Dendritic cell treated with granulocyte-macrophage colony-stimulating factor and Interleukin-4, amounts not matched to agents 40 ng/mL and 50 ng/mL, for 4 days (primary cell): Measurements from ENCODE around the gene CTDP1.

Source experiments
- H3K27ac Mint-ChIP-seq: one replicate; pipeline ENCODE4 v1.8.0; 2022; ENCODE audit warnings: mild to moderate bottlenecking, mixed read lengths
- H3K27me3 Mint-ChIP-seq: one replicate; pipeline ENCODE4 v1.8.0; 2022; ENCODE audit warnings: mild to moderate bottlenecking, mixed read lengths
- H3K36me3 Mint-ChIP-seq: one replicate; pipeline ENCODE4 v1.8.0; 2022; ENCODE audit warnings: low read depth, mixed read lengths
- H3K4me1 Mint-ChIP-seq: one replicate; pipeline ENCODE4 v1.8.0; 2022; ENCODE audit warnings: low read depth, mixed read lengths
- H3K4me3 Mint-ChIP-seq: one replicate; pipeline ENCODE4 v1.8.0; 2022; ENCODE audit warnings: mild to moderate bottlenecking, moderate library complexity, mixed read lengths
- H3K9me3 Mint-ChIP-seq: one replicate; pipeline ENCODE4 v1.8.0; 2022; ENCODE audit warnings: mixed read lengths
- intact Hi-C: fragments of 100-400 bp; cut with micrococcal nuclease; formaldehyde crosslinking; loops from one replicate; pipeline ENCODE4 v1.15.0; 2022

CTDP1 gene

GRCh38 chr18:79682481-79682880, 2.9 kb downstream of the CTDP1 start:
- H3K27me3 Mint-ChIP-seq, result no peaks in the 10 kb centered on the region
- peaks cover 52% of the 10 kb centered on the region for H3K4me1 Mint-ChIP-seq
- H3K4me3 Mint-ChIP-seq, result no peak overlapping the region
- no peaks in the 10 kb centered on the region for H3K9me3 Mint-ChIP-seq
- H3K27ac Mint-ChIP-seq, result no peak overlapping the region
- peaks cover 71% of the 10 kb centered on the region for H3K36me3 Mint-ChIP-seq
- intact Hi-C loops, result no loop called here

GRCh38 chr18:79682894-79683625, 3.5 kb downstream of the CTDP1 start:
- Mint-ChIP-seq H3K36me3 (peaks cover 71% of the 10 kb centered on the region), H3K27ac (peak overlapping the region; percentile 43), H3K4me1 (peaks cover 57% of the 10 kb centered on the region), H3K4me3 (no peak overlapping the region), H3K27me3 (no peaks in the 10 kb centered on the region), H3K9me3 (no peaks in the 10 kb centered on the region)
- intact Hi-C loops, result no loop called here

DNA sequence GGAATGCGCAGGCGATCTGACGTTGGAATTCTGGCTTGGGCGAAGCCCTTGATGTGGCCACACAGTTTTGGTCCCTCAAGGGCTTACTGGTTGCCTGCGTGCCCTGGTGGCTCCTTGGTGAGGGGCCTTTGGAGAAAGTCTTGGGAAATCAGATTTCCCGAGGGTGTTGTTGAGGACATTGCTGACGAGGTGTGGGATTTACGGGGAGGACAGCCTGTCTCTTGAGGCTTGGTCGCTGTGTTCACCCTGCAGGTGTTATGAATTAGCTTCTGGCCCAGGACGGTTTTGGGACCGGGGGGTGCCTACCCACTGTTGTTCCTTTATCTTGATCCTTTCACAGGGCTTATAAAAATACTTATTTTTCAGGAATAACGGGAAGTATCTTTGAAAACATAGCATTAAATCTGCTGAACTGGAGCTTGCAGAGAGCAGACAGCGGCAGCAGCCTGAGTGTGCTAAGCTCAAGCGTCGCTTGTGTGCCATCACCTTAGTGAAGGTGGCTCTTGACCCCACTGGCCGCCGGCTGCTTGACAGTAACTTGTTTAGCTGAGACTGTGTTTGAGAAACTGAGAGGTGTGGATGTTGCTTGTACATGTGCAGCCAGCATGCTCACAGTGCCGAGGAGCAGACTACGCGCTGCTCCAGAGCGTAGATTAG, 4.2 kb downstream of the CTDP1 start:
- intact Hi-C loops, result no loop called here
- Mint-ChIP-seq H3K9me3 (no peaks in the 10 kb centered on the region), H3K4me1 (peaks cover 58% of the 10 kb centered on the region), H3K36me3 (peaks cover 70% of the 10 kb centered on the region), H3K4me3 (no peak overlapping the region), H3K27ac (peak overlapping the region; percentile 43), H3K27me3 (no peaks in the 10 kb centered on the region)

GRCh38 chr18:79684283-79684631, 4.7 kb downstream of the CTDP1 start:
- peaks cover 58% of the 10 kb centered on the region for H3K4me1 Mint-ChIP-seq
- peaks cover 65% of the 10 kb centered on the region for H3K36me3 Mint-ChIP-seq
- intact Hi-C loops, result no loop called here
- H3K9me3 Mint-ChIP-seq, result no peaks in the 10 kb centered on the region
- no peak overlapping the region for H3K27ac Mint-ChIP-seq
- no peak overlapping the region for H3K4me3 Mint-ChIP-seq
- no peaks in the 10 kb centered on the region for H3K27me3 Mint-ChIP-seq

- Mint-ChIP-seq H3K9me3 (no peaks in the 10 kb centered on the region), H3K4me3 (no peak overlapping the region), H3K36me3 (peaks cover 60% of the 10 kb centered on the region), H3K4me1 (peaks cover 58% of the 10 kb centered on the region), H3K27ac (no peak overlapping the region), H3K27me3 (no peaks in the 10 kb centered on the region)
- intact Hi-C loops, result no loop called here
Observed at GRCh38 chr18:79684787-79685186, 5.2 kb downstream of the CTDP1 start.

- Mint-ChIP-seq H3K36me3 (peaks cover 60% of the 10 kb centered on the region), H3K4me3 (no peak overlapping the region), H3K27me3 (no peaks in the 10 kb centered on the region), H3K9me3 (no peaks in the 10 kb centered on the region), H3K27ac (no peak overlapping the region), H3K4me1 (peaks cover 63% of the 10 kb centered on the region)
- intact Hi-C loops, result no loop called here
Observed at GRCh38 chr18:79685281-79685680, 5.7 kb downstream of the CTDP1 start.

GRCh38 chr18:79685971-79686370, 6.4 kb downstream of the CTDP1 start:
- Mint-ChIP-seq H3K4me1 (peaks cover 61% of the 10 kb centered on the region), H3K27ac (no peak overlapping the region), H3K27me3 (no peaks in the 10 kb centered on the region), H3K36me3 (peaks cover 60% of the 10 kb centered on the region), H3K4me3 (no peak overlapping the region), H3K9me3 (no peaks in the 10 kb centered on the region)
- intact Hi-C loops, result no loop called here

DNA sequence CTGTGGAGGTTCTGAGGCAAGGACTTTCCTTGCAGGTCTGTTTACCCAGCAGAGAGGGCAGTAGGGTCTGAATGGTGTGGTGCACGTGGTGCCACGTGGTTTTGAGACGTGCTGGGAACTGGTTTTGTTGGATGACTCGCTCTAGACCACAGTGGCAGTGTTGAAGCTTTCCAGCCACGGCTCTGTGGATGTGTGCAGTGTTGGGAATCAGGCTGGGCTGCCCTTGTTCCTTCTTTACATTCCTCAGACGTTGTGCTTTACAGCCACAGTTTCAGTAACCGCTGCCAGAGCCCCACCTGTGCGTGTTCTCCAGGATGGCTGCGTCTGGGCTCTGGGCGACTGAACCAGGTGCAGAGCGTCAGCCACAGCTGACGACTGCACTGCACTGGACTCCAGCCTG, 8.2 kb downstream of the CTDP1 start:
- H3K27ac Mint-ChIP-seq, result no peak overlapping the region
- H3K27me3 Mint-ChIP-seq, result no peaks in the 10 kb centered on the region
- H3K4me3 Mint-ChIP-seq, result no peak overlapping the region
- no peaks in the 10 kb centered on the region for H3K9me3 Mint-ChIP-seq
- H3K36me3 Mint-ChIP-seq, result peaks cover 48% of the 10 kb centered on the region
- intact Hi-C loops, result no loop called here
- H3K4me1 Mint-ChIP-seq, result peaks cover 49% of the 10 kb centered on the region

- Mint-ChIP-seq H3K36me3 (peaks cover 44% of the 10 kb centered on the region), H3K4me1 (peaks cover 29% of the 10 kb centered on the region), H3K27ac (no peak overlapping the region), H3K27me3 (no peaks in the 10 kb centered on the region), H3K4me3 (no peak overlapping the region), H3K9me3 (no peaks in the 10 kb centered on the region)
- intact Hi-C loops, result no loop called here
Observed at GRCh38 chr18:79690071-79690470, 10.5 kb downstream of the CTDP1 start.

- no peaks in the 10 kb centered on the region for H3K27me3 Mint-ChIP-seq
Observed at GRCh38 chr18:79690586-79691482, 11.2 kb downstream of the CTDP1 start.

GRCh38 chr18:79692056-79692455, 12.5 kb downstream of the CTDP1 start:
- peaks cover 54% of the 10 kb centered on the region for H3K36me3 Mint-ChIP-seq
- H3K9me3 Mint-ChIP-seq, result no peaks in the 10 kb centered on the region
- no peaks in the 10 kb centered on the region for H3K27me3 Mint-ChIP-seq
- intact Hi-C loops, result no loop called here
- peaks cover 25% of the 10 kb centered on the region for H3K4me1 Mint-ChIP-seq
- peak overlapping the region; percentile 3 for H3K27ac Mint-ChIP-seq
- no peak overlapping the region for H3K4me3 Mint-ChIP-seq

More at GRCh38 chr18:79690586-79691482, 11.2 kb downstream of the CTDP1 start:
- no peak overlapping the region for H3K4me3 Mint-ChIP-seq
- intact Hi-C loops, result no loop called here
- H3K36me3 Mint-ChIP-seq, result peaks cover 48% of the 10 kb centered on the region
- no peaks in the 10 kb centered on the region for H3K9me3 Mint-ChIP-seq
- peaks cover 25% of the 10 kb centered on the region for H3K4me1 Mint-ChIP-seq
- no peak overlapping the region for H3K27ac Mint-ChIP-seq

- Mint-ChIP-seq H3K27me3 (no peaks in the 10 kb centered on the region), H3K27ac (peak overlapping the region; percentile 3)
Observed at GRCh38 chr18:79692886-79693285, 13.3 kb downstream of the CTDP1 start.

GRCh38 chr18:79693561-79694205, 14.1 kb downstream of the CTDP1 start:
- Mint-ChIP-seq H3K36me3 (peaks cover 70% of the 10 kb centered on the region), H3K9me3 (no peaks in the 10 kb centered on the region), H3K27me3 (no peaks in the 10 kb centered on the region), H3K4me3 (no peak overlapping the region), H3K4me1 (peaks cover 18% of the 10 kb centered on the region), H3K27ac (no peak overlapping the region)
- intact Hi-C loops, result no loop called here

More at GRCh38 chr18:79692886-79693285, 13.3 kb downstream of the CTDP1 start:
- Mint-ChIP-seq H3K4me1 (peaks cover 21% of the 10 kb centered on the region), H3K4me3 (no peak overlapping the region), H3K9me3 (no peaks in the 10 kb centered on the region), H3K36me3 (peaks cover 62% of the 10 kb centered on the region)
- intact Hi-C loops, result no loop called here
